NCI-H446 (cell line): ENCODE measurements around the gene GAS1.

ENCODE experiments used
- DNase-seq, 2 experiments: peaks; one replicate each; lab custom pipeline; 2025; lab: John Stamatoyannopoulos, UW

GAS1 gene

DNA sequence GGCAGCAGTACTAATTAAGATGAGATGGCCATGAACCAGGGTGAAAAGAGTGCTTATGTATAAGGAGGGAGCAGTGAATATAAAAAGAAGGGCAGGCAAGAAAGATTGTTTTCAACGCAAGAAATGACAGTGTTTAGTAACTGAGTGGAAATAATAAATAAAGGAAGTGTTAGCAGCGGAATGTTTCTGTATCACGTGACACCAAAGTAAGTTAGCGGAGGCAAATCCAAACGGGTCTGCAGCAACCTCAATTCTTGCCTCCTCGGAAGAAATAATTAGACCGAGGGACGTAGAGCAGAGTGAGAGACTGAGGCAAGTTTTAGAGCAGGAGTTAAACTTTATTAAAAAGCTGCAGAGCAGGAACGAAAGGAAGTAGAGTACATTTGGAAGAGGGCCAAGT, 15.4 kb upstream of the GAS1 start:
- DNase-seq = no peak

DNA sequence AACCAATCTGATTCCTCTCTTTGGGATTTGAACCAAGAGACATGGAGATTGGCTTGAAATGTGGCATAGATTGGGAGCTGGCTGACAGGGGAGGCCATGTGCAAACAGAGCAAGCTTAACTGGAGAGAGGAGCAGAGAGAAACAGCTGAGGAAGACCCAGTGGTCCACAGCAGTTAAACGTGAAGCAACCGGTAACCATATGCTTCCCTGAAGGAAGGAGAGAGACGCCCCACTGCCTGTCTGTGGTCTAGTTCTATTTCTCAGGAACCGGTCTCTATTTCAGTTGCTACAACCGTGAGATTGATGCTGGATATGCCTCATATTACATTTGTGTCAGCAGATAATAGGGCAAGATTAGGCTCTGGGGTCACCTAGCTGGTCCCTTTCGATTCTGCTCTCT, 13.6 kb upstream of the GAS1 start:
- DNase-seq = no peak

- no peak for DNase-seq
These were observed 10.9 kb upstream of the GAS1 start for GRCh38 chr9:86958203-86958602.

DNA sequence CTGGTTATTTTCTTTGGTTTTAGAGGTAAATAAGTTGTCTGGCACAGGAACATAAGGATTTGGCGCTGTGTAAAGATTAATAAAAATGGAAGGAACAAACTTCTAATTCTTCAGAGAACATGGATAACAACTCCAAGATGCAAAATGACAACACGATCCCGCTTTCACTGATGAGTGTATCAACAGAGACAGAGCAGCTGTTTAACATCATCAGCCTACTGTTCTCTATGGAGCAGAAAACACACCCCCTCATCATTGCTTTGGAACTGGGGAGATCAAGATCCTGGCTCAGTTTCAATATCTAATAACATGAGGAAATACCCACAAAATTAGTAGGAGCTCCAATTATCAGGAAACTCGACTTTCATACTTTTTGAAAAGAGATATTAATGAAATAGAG, 8.3 kb upstream of the GAS1 start:
- DNase-seq = no peak

- DNase-seq = no peak
These were observed 7.7 kb upstream of the GAS1 start for GRCh38 chr9:86955042-86955441.

- DNase-seq = no peak
These were observed 5.9 kb upstream of the GAS1 start for GRCh38 chr9:86953181-86953580.

GRCh38 chr9:86948074-86948929, 996 bp upstream of the GAS1 start:
- peak in 1 of 2 experiments; percentile 61 for DNase-seq

- DNase-seq = peak in 1 of 2 experiments; percentile 41
These were observed 833 bp downstream of the GAS1 start for GRCh38 chr9:86946201-86947145.

DNA sequence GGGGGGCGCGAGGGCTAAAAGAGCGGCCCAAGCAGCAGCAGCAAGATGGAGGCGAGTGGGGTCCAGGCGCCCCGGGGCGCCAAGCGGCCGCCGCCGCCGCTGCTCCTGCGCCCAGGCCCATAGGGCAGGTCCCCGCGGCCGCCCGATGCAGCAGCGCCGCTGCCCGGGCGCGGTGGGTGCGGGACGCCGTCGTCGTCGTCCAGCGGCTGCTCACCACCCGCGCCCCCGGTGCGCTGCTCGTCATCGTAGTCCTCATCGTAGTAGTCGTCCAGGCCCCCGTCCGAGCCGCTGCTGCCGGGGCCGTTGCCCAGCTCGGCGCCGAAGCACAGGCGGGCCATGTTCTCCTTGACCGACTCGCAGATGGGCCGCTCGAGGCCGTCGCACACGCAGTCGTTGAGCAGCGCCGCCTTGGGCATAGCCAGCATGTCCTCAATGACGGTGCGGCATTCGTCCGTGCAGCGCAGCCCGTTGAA, 1.5 kb downstream of the GAS1 start:
- no peak for DNase-seq

DNA sequence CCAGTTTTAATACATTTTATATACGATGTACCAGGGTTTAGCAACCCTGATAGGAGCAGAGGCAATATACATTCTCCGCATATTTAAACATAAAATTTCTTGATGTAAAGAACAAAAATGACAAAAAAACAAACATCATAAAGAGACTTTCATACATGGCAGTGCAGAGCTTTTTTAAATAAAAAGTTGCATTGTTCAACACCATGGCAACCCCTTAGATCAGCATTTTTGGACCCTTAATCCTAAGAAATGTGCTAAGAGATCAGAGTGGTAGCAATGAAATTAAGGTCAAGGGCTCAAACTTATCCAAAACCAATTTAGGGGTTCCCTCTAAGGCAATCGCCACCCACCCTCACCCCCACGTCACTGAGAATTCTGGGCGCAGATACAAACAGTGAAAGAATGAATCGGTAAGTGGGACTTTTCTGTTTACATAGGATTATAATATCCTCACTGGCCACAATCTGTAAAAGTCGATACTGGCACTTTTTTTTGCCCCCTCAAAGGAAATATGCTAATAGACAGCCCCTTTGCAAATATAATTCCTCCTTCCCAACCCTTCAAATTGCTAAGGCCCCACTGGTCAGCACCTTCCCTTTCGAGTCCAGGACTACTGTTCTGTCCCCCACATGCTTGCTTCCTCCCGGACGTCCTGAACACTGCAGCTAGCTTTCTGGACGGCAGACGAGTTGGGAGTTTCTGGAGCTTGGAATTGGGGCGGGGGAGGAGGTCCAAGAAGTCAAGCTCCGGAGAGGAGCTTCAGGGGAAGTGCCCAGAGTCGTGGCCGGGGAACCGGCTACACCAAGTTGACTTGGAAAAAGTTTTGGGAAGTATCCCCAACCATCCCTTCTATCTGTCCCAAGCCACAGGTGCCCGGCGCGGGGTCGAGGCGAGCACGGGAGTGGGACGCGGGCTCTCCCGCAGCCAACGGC, 2.2 kb downstream of the GAS1 start:
- DNase-seq = no peak

GRCh38 chr9:86943201-86944113, 3.8 kb downstream of the GAS1 start:
- DNase-seq = no peak

DNA sequence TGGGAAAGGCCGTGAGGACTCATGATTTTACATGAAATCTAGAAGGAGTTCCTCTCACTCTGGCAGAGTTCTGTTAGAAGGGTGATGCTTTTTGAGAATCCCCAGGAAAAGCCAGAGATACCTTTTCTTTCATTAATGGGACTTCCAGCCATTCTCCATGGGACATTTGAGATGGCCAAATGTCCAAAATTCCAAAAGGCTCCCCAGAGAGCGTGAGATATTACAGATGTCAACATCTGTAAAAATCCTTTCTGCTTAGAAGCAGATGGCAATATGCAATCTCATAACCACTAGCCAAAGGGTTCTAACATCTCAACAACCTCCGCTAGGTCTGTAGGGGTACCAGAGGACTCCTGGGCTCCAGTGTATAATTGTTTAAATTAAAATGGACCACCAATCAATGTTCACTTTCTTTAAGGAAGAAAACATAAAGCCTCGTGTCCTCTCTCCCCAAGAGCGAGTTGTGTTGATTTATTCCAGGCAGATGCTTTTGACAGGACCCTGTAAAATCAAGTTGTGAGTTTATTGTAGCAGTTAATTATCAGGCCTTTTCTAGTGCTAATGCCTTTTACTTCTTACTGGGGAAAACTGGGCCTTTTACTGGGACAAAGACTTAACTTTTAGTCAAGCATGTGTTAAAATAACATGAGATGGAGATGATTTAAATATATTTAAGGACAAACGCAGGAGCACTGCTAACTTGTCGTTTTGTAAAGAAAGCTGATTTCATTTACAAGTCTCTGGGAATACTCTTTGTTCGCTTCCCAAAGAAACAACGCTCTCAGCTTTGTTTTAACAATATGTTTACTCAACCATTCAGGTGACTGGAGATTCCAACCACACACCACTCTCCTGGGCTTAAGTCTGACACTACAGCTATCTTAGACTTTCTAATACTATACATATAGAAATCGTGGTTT, 4.8 kb downstream of the GAS1 start:
- no peak for DNase-seq

GRCh38 chr9:86941197-86941596, 6.1 kb downstream of the GAS1 start:
- no peak for DNase-seq

DNA sequence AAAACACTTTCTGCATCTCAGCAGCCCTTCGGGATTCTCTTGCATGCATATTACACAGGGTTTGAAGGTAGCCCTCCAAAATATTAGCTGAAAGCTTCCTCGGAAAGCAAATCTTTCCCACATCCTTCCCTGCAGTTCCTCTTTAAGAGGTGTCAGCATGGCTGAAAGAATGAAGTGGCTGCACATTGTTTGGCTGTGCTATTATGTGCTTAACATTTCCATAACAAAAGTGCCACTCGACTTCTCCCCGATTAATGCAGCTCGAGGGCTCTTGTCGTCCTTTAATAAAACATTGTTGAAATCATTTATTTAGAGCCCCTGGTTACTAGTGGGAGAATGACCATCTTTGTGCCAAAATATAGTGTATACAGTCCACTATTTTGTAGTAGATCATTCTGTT, 6.5 kb downstream of the GAS1 start:
- DNase-seq = no peak

DNA sequence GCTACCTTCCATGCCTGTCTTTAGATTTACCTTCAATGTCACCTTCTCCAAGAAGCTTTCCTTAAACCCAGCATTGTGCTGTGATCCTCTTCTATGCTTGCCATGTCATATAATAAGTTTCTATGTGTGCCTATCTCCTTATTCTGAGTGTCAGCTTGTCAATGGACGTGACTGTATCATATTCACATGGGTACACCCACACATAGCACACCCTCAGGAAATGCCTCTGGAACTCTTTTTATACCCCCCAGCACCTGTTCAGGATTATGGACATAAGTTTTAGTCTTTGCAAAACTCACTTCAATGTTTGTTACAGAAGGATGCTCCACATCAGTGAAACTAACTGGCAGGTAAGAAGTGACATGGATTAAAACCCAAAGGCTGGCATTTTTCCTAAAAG, 7.4 kb downstream of the GAS1 start:
- no peak for DNase-seq

GRCh38 chr9:86939321-86939720, 8.0 kb downstream of the GAS1 start:
- DNase-seq = no peak

DNA sequence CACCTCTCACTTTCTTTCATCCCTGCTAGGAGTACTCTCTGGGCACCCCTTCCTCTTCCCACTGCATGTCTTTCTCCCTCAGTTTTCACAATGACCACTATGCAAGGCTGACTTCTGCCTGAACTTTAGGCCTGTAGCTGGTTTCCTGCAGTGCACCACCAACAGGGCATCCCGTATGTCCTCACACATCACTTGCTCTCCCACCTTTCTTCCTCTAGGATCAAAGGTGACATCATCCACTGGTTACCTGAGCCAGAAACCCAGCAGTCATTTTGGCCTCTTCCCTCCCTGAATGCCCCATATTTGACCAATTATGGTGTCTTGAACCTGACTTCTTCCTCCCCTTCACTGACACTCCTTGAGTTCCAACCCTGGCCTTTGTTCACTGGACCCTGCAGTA, 8.5 kb downstream of the GAS1 start:
- DNase-seq = no peak

GRCh38 chr9:86926145-86926544, 21.2 kb downstream of the GAS1 start:
- no peak for DNase-seq

GRCh38 chr9:86925686-86926085, 21.6 kb downstream of the GAS1 start:
- no peak for DNase-seq

GRCh38 chr9:86924206-86924605, 23.1 kb downstream of the GAS1 start:
- no peak for DNase-seq
